GM21619 (cell line): ENCODE measurements around the gene FOXN3.
"Not testable (repeated sequence)": the region's sequence is repeated elsewhere in the genome, so short reads cannot be mapped to it uniquely, and the experiment has no call there.

ENCODE experiments used
- ATAC-seq: cut with Tn5 transposase; IDR thresholded peaks from one replicate; pipeline ENCODE4 v1.9.1; 2021; ENCODE audit not compliant: unreplicated experiment

The FOXN3 gene

DNA sequence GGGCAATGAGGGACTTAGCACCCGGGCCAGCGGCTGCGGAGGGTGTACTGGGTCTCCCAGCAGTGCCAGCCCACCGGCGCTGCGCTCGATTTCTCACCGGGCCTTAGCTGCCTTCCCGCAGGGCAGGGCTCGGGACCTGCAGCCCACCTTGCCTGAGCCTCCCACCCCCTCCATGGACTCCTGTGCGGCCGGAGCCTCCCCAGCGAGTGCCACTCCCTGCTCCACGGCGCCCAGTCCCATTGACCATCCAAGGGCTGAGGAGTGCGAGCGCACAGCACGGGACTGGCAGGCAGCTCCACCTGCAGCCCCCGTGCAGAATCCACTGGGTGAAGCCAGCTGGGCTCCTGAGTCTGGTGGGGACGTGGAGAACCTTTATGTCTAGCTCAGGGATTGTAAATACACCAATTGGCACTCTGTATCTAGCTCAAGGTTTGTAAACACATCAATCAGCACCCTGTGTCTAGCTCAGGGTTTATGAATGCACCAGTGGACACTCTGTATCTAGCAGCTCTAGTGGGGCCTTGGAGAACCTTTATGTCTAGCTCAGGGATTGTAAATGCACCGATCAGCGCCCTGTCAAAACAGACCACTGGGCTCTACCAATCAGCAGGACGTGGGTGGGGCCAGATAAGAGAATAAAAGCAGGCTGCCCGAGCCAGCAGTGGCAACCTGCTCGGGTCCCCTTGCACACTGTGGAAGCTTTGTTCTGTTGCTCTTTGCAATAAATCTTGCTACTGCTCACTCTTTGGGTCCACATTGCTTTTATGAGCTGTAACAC, 305.1 kb downstream of the FOXN3 start:
- not testable (repeated sequence) for ATAC-seq

DNA sequence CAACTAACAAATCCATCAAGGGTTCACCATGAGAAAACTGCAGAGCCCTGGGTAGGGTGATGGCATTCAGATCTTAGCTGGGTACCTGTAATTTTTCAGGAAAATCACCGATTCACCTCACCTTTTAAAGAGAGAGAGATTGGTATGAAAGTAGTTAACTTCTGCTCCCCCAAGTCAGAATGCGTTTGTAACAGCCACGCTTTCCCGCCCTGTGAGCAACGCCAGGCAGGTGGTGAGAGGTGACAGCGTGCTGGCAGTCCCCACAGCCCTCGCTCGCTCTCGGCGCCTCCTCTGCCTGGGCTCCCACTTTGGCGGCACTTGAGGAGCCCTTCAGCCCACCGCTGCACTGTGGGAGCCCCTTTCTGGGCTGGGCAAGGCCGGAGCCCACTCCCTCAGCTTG, 305.8 kb downstream of the FOXN3 start:
- ATAC-seq, result not testable (repeated sequence)

DNA sequence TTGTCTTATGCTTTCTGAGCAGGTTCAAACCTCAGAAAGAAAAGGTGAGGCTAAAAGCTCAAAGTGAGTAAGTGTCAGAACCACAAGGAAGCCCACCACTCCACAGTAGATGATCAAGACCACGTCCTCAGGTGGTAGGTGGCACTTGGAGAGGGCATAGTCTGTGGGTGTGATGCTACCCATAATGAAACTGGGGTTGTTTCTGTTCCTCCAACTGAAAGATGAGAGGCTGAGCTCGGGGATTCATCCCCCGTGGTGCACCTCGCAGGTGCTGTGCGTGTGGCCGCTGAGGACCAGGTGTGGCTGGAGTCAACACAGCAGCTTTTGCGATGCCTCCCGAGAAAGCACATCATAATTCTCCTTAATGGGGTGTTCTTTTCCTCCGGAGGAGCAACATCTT, 306.9 kb downstream of the FOXN3 start:
- no peak for ATAC-seq

DNA sequence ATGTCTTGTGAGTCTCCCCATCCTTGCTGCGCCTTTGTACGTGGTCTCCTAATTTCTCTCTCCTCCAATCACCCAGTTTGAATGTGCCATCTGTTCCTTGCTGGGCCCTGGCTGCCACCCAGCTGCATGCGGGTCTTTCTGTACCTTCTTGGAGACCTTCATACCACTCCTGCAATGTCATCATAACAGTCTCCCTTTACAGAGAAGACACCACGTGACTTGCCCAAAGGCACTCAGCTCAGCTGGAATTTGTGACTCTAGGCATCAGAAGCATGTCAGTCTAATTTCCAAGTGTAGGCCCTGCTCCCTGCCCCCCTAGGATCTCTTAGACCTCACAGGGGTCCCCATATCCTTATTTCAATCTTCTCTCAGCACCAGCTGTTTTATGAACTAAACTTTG, 308.4 kb downstream of the FOXN3 start:
- ATAC-seq, result no peak

- no peak for ATAC-seq
Measured at GRCh38 chr14:89107626-89108025, 309.4 kb downstream of the FOXN3 start.
